ENCODE results near the gene GNA12. TPM values are rescaled to one million over a fixed set of nuclear protein-coding genes. Genes with fewer than 3 reads are reported as not detected.

GNA12 gene
- total and polyA plus RNA-seq, 12 donors: 8.2 to 65.1 (median 42.9) TPM

GRCh38 chr7:2718296-2718965 lies 125.7 kb downstream of the GNA12 start:
- no peak for TF ChIP-seq POLR2A (IDR thresholded peaks at IDR 0.05)
- TF ChIP-seq, protein P1, sequence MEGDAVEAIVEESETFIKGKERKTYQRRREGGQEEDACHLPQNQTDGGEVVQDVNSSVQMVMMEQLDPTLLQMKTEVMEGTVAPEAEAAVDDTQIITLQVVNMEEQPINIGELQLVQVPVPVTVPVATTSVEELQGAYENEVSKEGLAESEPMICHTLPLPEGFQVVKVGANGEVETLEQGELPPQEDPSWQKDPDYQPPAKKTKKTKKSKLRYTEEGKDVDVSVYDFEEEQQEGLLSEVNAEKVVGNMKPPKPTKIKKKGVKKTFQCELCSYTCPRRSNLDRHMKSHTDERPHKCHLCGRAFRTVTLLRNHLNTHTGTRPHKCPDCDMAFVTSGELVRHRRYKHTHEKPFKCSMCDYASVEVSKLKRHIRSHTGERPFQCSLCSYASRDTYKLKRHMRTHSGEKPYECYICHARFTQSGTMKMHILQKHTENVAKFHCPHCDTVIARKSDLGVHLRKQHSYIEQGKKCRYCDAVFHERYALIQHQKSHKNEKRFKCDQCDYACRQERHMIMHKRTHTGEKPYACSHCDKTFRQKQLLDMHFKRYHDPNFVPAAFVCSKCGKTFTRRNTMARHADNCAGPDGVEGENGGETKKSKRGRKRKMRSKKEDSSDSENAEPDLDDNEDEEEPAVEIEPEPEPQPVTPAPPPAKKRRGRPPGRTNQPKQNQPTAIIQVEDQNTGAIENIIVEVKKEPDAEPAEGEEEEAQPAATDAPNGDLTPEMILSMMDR (IDR thresholded peaks at IDR 0.05): no peak
- Histone ChIP-seq H3K9me3 (replicated peaks in 1 of 3) (no peaks in the 10 kb centered on the region), H3K27me3 (no peaks in the 10 kb centered on the region), H3K27ac (peak overlapping the region in 2 of 5 donors; percentile 52 to 73), H3K36me3 (replicated peaks in 1 of 2) (peaks cover 0 to 25% of the 10 kb centered on the region in 2 donors), H3K4me3 (no peak overlapping the region), H3K4me1 (replicated peaks in 1 of 2) (peaks cover 0 to 5% of the 10 kb centered on the region in 2 donors)
- 89 to 96% (median 91%) methylated on average over 32 to 34 of the region's 34 CpGs for WGBS, 4 donors
- DNase-seq: no peak
- intact Hi-C loops (cut with DNase I): loop anchor here in 1 of 2 donors (10.0 kb wide), 1 partner anchor 126 kb away; the partner anchor contains the start of gene GNA12

- intact Hi-C loops (cut with DNase I): loop anchor here in 1 of 2 donors (10.0 kb wide), 1 partner anchor 127 kb away; the partner anchor contains the start of gene GNA12
- no peaks in the 10 kb centered on the region for H3K9me3 ChIP-seq (replicated peaks in 1 of 3)
- H3K4me1 ChIP-seq (replicated peaks in 1 of 2): peaks cover 0 to 5% of the 10 kb centered on the region in 2 donors
- H3K27ac ChIP-seq: peak overlapping the region in 2 of 5 donors; percentile 52 to 73
- TF ChIP-seq POLR2A (IDR thresholded peaks at IDR 0.05): no peak
- TF ChIP-seq, protein P1 (IDR thresholded peaks at IDR 0.05): no peak
- no peak for DNase-seq
- H3K4me3 ChIP-seq: no peak overlapping the region
- peaks cover 0 to 19% of the 10 kb centered on the region in 2 donors for H3K36me3 ChIP-seq (replicated peaks in 1 of 2)
- H3K27me3 ChIP-seq: no peaks in the 10 kb centered on the region
- 50 to 61% (median 58%) methylated on average over 35 to 47 of the region's 47 CpGs for WGBS, 4 donors
These were observed 126.5 kb downstream of the GNA12 start for GRCh38 chr7:2717293-2718261.

- H3K27ac ChIP-seq: peak overlapping the region in 2 of 5 donors; percentile 3 to 73
- TF ChIP-seq, protein P1 (IDR thresholded peaks at IDR 0.05): no peak
- TF ChIP-seq POLR2A (IDR thresholded peaks at IDR 0.05): no peak
- H3K9me3 ChIP-seq (replicated peaks in 1 of 3): no peaks in the 10 kb centered on the region
- peaks cover 0 to 19% of the 10 kb centered on the region in 2 donors for H3K36me3 ChIP-seq (replicated peaks in 1 of 2)
- no peak for DNase-seq
- no peaks in the 10 kb centered on the region for H3K27me3 ChIP-seq
- WGBS, 4 donors: 71 to 85% (median 78%) methylated on average over 20 of the region's 20 CpGs
- H3K4me3 ChIP-seq: no peak overlapping the region
- H3K4me1 ChIP-seq (replicated peaks in 1 of 2): peaks cover 0 to 5% of the 10 kb centered on the region in 2 donors
- intact Hi-C loops (cut with DNase I): loop anchor here in 1 of 2 donors (10.0 kb wide), 1 partner anchor 128 kb away; the partner anchor contains the start of gene GNA12
These were observed 127.2 kb downstream of the GNA12 start for GRCh38 chr7:2716906-2717292.

DNA sequence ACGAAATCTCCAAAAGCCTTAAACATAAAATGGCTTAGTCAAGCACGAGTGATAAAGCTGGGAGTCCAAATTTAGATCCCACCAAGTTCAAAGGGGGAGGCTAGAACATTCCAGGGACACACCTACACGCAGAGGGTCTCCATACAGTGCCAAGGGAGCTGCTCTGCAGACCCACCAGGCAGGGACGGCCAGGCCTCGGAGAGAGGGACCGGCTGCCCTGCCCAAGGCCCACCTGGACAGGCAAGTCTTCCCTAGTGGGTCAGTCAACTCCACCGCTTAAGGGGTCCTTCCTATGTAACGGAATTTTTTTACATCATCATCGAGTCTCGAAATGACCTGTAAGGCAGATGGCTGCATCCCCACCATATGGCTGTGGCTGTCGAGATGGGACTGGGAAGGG lies 127.6 kb downstream of the GNA12 start:
- no peak for DNase-seq
- H3K4me3 ChIP-seq: no peak overlapping the region
- peak overlapping the region in 2 of 5 donors; percentile 3 to 73 for H3K27ac ChIP-seq
- H3K4me1 ChIP-seq (replicated peaks in 1 of 2): peaks cover 0 to 5% of the 10 kb centered on the region in 2 donors
- WGBS, 4 donors: 87 to 93% (median 92%) methylated on average over 10 to 11 of the region's 11 CpGs
- no peaks in the 10 kb centered on the region for H3K27me3 ChIP-seq
- intact Hi-C loops (cut with DNase I): loop anchor here in 1 of 2 donors (10.0 kb wide), 1 partner anchor 128 kb away; the partner anchor contains the start of gene GNA12
- no peak for TF ChIP-seq POLR2A (IDR thresholded peaks at IDR 0.05)
- TF ChIP-seq, protein P1 (IDR thresholded peaks at IDR 0.05): no peak
- H3K9me3 ChIP-seq (replicated peaks in 1 of 3): no peaks in the 10 kb centered on the region
- peaks cover 0 to 19% of the 10 kb centered on the region in 2 donors for H3K36me3 ChIP-seq (replicated peaks in 1 of 2)

Data from adrenal gland (tissue), 12 donors.